Measurements from ENCODE around the gene CBFA2T2.

DNA sequence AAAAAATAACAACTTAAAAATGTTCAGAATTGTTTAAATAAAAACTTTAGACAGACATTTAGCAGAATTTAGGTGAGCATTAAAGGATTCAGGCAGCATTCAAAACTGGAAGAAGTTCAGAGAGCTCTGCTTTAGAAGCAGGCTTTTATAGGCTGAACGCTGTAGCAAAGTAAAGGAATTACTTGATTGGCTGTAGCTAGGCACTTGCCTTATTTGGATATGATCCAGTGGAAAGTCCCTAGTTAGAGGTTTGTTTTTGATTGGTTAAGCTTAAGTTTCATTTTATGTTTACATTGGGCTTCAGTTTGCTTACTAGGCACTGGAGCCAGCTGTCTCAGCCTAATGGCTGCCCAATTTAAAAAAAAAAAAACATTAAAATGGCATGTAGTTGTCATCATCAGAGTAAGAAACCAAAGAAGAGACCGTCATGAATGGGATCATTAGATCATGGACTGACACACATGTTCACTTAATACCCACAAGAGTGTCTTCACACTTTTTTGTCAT lies 65.1 kb downstream of the CBFA2T2 start:
- TF ChIP-seq CTCF (optimal IDR thresholded peaks at IDR 0.05 in 1 of 3, IDR thresholded peaks at IDR 0.05 in 1 of 3, conservative IDR thresholded peaks at IDR 0.05 in 1 of 3; ENCODE audit: extremely low read depth in 1 of 3, insufficient read depth in 2 of 3, low read length in 3 of 3) (no peak), EZH2 (IDR thresholded peaks at IDR 0.05; ENCODE audit: low read length) (no peak)

Data from keratinocyte (primary cell).